Measurements from ENCODE around the gene POU3F2.

- TF ChIP-seq CTCF (IDR thresholded peaks at IDR 0.05): no peak
- TF ChIP-seq POLR2A (IDR thresholded peaks at IDR 0.05): no peak
These were observed 51.0 kb downstream of the POU3F2 start for GRCh38 chr6:98885330-98885729.

Measured in Peyer's patch (tissue), 4 donors.